Aorta (tissue), 5 donors: Measurements from ENCODE around the gene RPS15A. TPM values are rescaled to one million over a fixed set of nuclear protein-coding genes. Genes with fewer than 3 reads are reported as not detected.

ENCODE experiments used
- ATAC-seq: fragments of 200-7000 bp; cut with Tn5 transposase; one replicate; pipeline ENCODE4 v1.9.1; 2022; ENCODE audit warnings: moderate library complexity; ENCODE audit not compliant: low FRiP score
- DNase-seq, 2 donors: peaks; one replicate each; pipeline ENCODE4 v3.0.0-alpha.2; 2020
- H3K27ac ChIP-seq, 2 donors: one replicate each; pipeline ENCODE4 v1.5.1; 2013; ENCODE audit warnings: low read length in 2 of 2, mild to moderate bottlenecking in 2 of 2, moderate library complexity in 2 of 2, control low read depth in 1 of 2, inconsistent platforms in 1 of 2, low read depth in 1 of 2
- H3K27me3 ChIP-seq, 2 donors: one replicate each; pipeline ENCODE4 v1.6.1; 2013; ENCODE audit warnings: control low read depth in 1 of 2, low read length in 1 of 2, mild to moderate bottlenecking in 1 of 2, moderate library complexity in 1 of 2; ENCODE audit not compliant: insufficient read depth in 2 of 2, control insufficient read depth in 1 of 2
- H3K36me3 ChIP-seq, 2 donors: one replicate each; pipeline ENCODE4 v1.6.1; 2013; ENCODE audit warnings: control low read depth in 1 of 2, low read length in 1 of 2, mild to moderate bottlenecking in 1 of 2; ENCODE audit not compliant: insufficient read depth in 2 of 2, control insufficient read depth in 1 of 2
- H3K4me1 ChIP-seq, 2 donors: one replicate each; pipeline ENCODE4 v1.6.1; 2013; ENCODE audit warnings: low read length in 2 of 2, control low read depth in 1 of 2, mild to moderate bottlenecking in 1 of 2, moderate library complexity in 1 of 2; ENCODE audit not compliant: insufficient read depth in 2 of 2, control insufficient read depth in 1 of 2
- H3K4me3 ChIP-seq, 2 donors: one replicate each; pipeline ENCODE4 v1.5.1; 2013; ENCODE audit warnings: low read length in 2 of 2, control low read depth in 1 of 2, mild to moderate bottlenecking in 1 of 2
- H3K9me3 ChIP-seq: one replicate; pipeline ENCODE4 v1.6.1; 2013; ENCODE audit warnings: mild to moderate bottlenecking, low read length; ENCODE audit not compliant: control insufficient read depth
- WGBS, 2 donors: extraction: QIAGEN DNeasy Blood & Tissue Kit; methylation state at CpG; one replicate each; pipeline ENCODE4 v1.1.7; 2013; 5-methylcytosine and 5-hydroxymethylcytosine counted together
- intact Hi-C, 2 donors: fragments of 100-400 bp; cut with DNase I; formaldehyde crosslinking; loops; one replicate each; pipeline versions ENCODE4 v1.14.2 to v1.15.0; 2022
- polyA plus RNA-seq, 2 donors: library from polyadenylated mRNA; stranded (reverse); fragments of 200-250 nt; gene quantifications; one replicate each; pipeline ENCODE4 v1.2.3, GENCODE V29; 2013
- total RNA-seq, 2 donors: library from RNA; stranded (reverse); fragmentation: NEBNext Ultra II Directional; extraction: Animal tissue kit (Norgen Biotek cat#: 25700); gene quantifications; one replicate each; pipeline ENCODE4 v1.2.1, GENCODE V29; 2021
- donor health status: healthy with polysubstance abuse.
- donor health status: Bipolar disorder and iron deficiency.
- donor health status: DM: no; HTN: no; CAD: no.
- donor health status: DM: no; HTN: no; CAD: no.
- donor health status: DM: yes; HTN: yes; CAD: no.

RPS15A gene
- total and polyA plus RNA-seq, 4 donors, result 879 to 8,103 (median 1,966) TPM

DNA sequence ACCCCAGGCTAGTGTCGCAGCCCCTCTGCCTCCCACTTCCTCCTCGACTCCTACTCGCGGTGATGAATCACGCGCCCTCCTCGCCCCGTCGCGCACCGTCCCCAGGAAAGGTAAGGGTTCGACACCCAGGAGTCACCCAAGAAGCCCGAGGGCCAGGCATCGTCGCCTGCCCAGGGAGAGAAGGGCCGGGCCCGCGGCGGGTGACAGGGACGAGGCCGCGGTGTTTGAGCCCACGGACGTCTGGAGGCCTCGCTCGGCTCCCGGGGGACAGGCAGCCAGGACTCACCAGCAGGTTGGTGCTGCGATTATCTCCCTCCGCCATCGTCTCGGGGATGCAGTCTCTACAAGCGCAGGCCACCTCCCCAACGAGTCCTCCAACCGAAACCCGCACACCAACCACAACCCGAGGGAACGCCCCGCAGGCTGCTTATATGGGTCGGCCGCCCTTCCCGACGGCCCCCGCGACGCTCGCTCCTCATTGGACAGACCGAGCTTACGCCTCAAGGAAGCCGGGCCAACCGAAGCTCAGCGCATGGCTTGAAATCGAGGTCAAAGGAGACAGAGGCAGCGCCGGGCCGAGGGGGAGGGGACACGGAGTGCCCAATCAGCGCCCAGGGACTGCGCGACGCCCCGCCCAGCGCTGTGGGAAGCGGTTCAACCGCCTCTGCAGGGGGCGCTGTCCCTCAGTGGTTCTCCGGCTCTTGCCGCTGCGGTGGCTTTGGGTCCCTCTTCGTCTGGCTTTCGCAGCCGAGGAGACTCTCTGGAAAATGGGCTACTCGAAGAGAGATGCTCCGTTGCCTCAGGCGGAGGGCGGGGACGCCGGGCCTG, 11.2 kb upstream of the RPS15A start, which contains the start of gene ARL6IP1:
TSS of gene ARL6IP1 (minus strand) at position 405 of the 828 bp plus-strand sequence. CDS start at position 322, 83 bp downstream.
- no peaks in the 10 kb centered on the region for H3K27me3 ChIP-seq
- 0% methylated on average over 72 to 77 of the region's 77 CpGs for WGBS, 2 donors
- H3K4me3 ChIP-seq, result peak within 1 kb of the TSS; percentile 70 to 85
- ATAC-seq (peak; percentile 100), DNase-seq (peak; percentile 99 to 100)
- no peaks in the 10 kb centered on the region for H3K36me3 ChIP-seq
- intact Hi-C loops, result loop anchor here in 1 of 2 donors (5.0 to 10.0 kb wide), 2 partner anchors 53 to 266 kb away; partner anchors contain the start of gene COQ7
- peaks cover 0 to 7% of the 10 kb centered on the region in 2 donors for H3K4me1 ChIP-seq
- H3K9me3 ChIP-seq, result no peaks in the 10 kb centered on the region
- H3K27ac ChIP-seq, result peak within 1 kb of the TSS; percentile 39 to 76

DNA sequence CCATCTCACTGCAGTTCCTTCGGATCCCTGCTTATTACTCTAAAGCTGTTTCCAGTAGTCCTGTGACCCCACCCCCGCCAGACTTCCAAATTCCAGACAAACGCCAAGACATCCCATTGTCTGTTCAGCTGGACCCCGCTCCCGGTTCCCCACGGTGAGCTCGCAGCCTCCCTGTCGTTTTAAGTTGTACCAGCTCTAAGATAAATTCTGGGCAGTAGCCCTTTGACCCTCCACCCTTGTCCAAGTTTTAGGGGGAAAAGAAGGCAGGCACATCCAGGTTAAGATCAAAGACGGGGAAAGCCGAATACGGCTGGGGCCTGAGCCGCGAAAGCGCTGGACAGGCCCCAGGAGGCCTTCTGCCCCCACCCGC, 10.6 kb upstream of the RPS15A start:
- Histone ChIP-seq H3K4me3 (peak overlapping the region; percentile 70 to 85), H3K9me3 (no peaks in the 10 kb centered on the region), H3K27me3 (no peaks in the 10 kb centered on the region), H3K36me3 (peaks cover 0 to 2% of the 10 kb centered on the region in 2 donors), H3K4me1 (peaks cover 0 to 7% of the 10 kb centered on the region in 2 donors), H3K27ac (peak overlapping the region; percentile 17 to 59)
- DNase-seq (no peak), ATAC-seq (no peak)
- 0% methylated on average over 15 of the region's 15 CpGs for WGBS, 2 donors
- intact Hi-C loops, result loop anchor here in 1 of 2 donors (5.0 to 10.0 kb wide), 2 partner anchors 54 to 267 kb away; partner anchors contain the start of gene COQ7

DNA sequence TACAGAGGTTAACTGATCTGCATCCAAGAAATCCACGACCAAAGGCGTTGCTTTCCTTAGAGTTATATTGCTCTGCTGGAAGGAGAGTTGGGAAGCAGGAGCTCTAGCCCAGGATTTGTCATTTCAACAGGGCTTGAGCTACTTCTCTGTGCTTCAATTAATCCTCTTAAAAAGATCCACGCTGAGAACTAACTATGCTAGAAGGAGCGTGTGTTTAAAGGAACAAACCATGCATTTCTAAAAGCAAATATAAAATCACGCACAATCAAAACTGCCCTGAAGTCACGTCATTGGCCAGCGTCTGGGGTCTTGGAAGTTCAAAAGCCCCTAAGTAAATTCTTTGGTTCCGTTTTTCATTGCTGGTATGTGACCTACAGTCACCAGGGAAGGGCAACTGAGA, 10.2 kb upstream of the RPS15A start:
- Histone ChIP-seq H3K36me3 (peaks cover 0 to 2% of the 10 kb centered on the region in 2 donors), H3K4me1 (peaks cover 0 to 7% of the 10 kb centered on the region in 2 donors), H3K27me3 (no peaks in the 10 kb centered on the region), H3K27ac (no peak overlapping the region), H3K9me3 (no peaks in the 10 kb centered on the region), H3K4me3 (peak overlapping the region; percentile 70 to 85)
- DNase-seq (no peak), ATAC-seq (no peak)
- whole genome bisulfite sequencing, 2 donors, result 1% methylated on average over 8 of the region's 8 CpGs
- intact Hi-C loops, result loop anchor here in 1 of 2 donors (5.0 to 10.0 kb wide), 2 partner anchors 55 to 267 kb away; partner anchors contain the start of gene COQ7

DNA sequence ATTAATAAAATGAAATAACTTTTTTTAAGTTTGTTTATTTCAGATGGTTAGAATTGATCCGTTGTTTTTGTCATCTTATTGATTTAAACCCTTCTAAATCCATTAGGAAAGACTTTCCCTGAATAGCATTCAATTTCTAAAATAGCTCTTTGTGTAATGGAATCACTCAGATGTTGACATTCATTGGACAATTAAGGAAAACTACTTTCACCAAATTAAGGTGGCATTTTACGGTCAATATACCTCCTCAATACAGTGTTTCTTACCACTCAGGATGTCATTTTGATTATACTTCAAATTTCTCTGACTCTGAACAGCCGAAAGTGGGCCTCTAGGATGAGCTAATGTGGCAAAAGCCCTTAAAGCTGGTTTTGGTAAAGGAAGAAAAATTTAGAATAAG, 9.4 kb upstream of the RPS15A start:
- H3K36me3 ChIP-seq, result peaks cover 0 to 3% of the 10 kb centered on the region in 2 donors
- H3K27me3 ChIP-seq, result no peaks in the 10 kb centered on the region
- intact Hi-C loops, result no loop called here
- WGBS, 2 donors, result 68 to 73% methylated on average over 3 of the region's 3 CpGs
- H3K4me3 ChIP-seq, result no peak overlapping the region
- no peak for DNase-seq
- H3K4me1 ChIP-seq, result peaks cover 0 to 7% of the 10 kb centered on the region in 2 donors
- H3K27ac ChIP-seq, result no peak overlapping the region
- ATAC-seq, result no peak
- H3K9me3 ChIP-seq, result no peaks in the 10 kb centered on the region

DNA sequence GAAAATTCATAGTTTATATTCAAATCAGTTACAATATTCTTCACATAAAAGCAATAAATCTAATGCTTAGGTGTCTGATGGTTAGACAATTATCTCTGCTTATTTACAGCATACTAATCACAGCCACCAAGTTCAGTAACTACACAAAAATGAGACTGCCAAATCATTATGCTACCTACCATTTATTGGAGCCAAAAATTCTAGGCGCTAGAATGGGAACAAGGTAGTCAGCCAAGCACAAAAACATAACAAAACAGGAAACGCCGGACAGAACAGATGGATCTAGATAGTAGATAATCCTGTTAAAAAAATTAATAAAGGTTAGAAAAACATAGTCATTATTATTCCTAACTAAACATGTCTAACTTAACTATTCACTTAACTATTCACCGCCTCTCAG, 7.6 kb upstream of the RPS15A start:
- 31 to 33% methylated on average over 4 of the region's 4 CpGs for WGBS, 2 donors
- no peaks in the 10 kb centered on the region for H3K27me3 ChIP-seq
- H3K9me3 ChIP-seq, result no peaks in the 10 kb centered on the region
- no peak for ATAC-seq
- peaks cover 0 to 7% of the 10 kb centered on the region in 2 donors for H3K4me1 ChIP-seq
- peaks cover 0 to 4% of the 10 kb centered on the region in 2 donors for H3K36me3 ChIP-seq
- intact Hi-C loops, result no loop called here
- H3K4me3 ChIP-seq, result no peak overlapping the region
- no peak for DNase-seq
- H3K27ac ChIP-seq, result no peak overlapping the region

DNA sequence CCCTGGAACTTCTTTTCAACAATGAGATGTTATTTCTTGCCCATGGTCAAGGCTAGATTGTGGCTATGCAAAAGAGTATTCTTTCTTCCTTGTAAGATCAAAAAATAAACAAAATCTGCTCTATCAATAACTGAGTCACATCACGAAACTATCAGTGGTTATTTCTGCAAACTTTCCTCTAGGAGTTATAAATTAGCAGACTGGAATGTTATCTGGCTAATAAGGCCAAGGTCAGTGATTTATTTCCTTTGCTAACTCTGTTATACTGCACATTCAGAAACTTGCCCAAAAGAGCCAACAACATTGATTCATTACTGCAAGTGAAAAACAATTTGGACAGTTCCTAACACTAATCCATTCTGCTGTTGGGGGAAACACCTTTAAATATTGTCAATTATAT, 6.2 kb upstream of the RPS15A start:
- DNase-seq (no peak), ATAC-seq (no peak)
- Histone ChIP-seq H3K27me3 (no peaks in the 10 kb centered on the region), H3K4me1 (peaks cover 0 to 7% of the 10 kb centered on the region in 2 donors), H3K36me3 (peaks cover 0 to 4% of the 10 kb centered on the region in 2 donors), H3K9me3 (no peaks in the 10 kb centered on the region), H3K4me3 (no peak overlapping the region), H3K27ac (no peak overlapping the region)
- WGBS, 2 donors, result 63 to 71% methylated on average over 1 of the region's 1 CpG
- intact Hi-C loops, result no loop called here

DNA sequence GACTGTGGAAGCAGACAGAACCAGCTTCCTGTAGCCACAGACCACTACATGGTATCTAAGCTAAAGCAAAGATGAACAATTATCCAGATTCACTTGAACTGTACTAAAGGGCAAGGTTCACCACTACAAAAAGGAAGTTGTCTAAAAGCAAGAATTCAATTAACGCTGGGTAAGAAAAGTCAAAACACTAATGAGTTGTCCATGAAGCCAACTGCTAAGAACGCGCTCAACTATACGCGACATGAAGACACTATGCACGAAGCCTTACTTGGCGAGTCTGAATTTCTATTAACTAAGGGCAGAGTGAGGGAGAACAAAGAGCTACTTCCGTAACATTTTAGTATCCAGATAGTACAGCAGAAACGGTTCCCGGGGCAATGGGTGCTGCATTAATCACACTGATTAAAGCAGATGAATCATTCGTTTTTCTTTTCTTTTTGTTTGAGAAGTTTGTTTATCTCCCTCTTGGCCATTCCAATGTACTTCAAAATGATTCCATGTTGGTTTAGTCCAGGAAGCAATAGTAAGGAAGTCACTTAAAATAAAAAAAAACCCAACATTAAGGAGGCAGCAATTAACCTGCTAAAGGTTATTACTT, 2.8 kb upstream of the RPS15A start:
- H3K4me1 ChIP-seq, result peaks cover 0 to 3% of the 10 kb centered on the region in 2 donors
- WGBS, 2 donors, result 88% methylated on average over 11 of the region's 11 CpGs
- no peaks in the 10 kb centered on the region for H3K9me3 ChIP-seq
- H3K27ac ChIP-seq, result no peak overlapping the region
- H3K36me3 ChIP-seq, result peaks cover 0 to 4% of the 10 kb centered on the region in 2 donors
- H3K4me3 ChIP-seq, result no peak overlapping the region
- H3K27me3 ChIP-seq, result no peaks in the 10 kb centered on the region
- DNase-seq, result no peak
- intact Hi-C loops, result no loop called here
- ATAC-seq, result no peak

DNA sequence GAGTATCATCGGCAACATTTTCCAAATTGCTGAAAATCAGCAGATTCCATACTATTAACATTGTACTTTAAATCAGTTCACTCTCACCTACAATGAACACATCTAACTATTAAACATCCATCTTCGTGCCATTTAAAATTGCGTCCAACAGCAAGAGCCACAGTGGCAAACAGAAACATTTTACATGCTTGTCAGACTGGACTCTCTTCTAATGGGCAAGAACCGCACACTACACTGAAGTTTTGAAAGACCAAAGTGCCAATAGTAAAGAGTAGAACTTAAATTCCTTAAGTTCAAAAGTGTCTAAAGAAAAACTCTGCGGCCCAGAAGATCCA, 652 bp downstream of the RPS15A start:
- peak overlapping the region; percentile 46 to 58 for H3K4me3 ChIP-seq
- no peaks in the 10 kb centered on the region for H3K9me3 ChIP-seq
- peaks cover 2 to 5% of the 10 kb centered on the region in 2 donors for H3K36me3 ChIP-seq
- H3K27me3 ChIP-seq, result no peaks in the 10 kb centered on the region
- DNase-seq, result no peak
- intact Hi-C loops, result loop anchor here in 1 of 2 donors (10.0 kb wide), 1 partner anchor 1495 kb away; no protein-coding TSS in a partner anchor
- 0 to 1% methylated on average over 5 of the region's 5 CpGs for WGBS, 2 donors
- H3K4me1 ChIP-seq, result peaks cover 0 to 12% of the 10 kb centered on the region in 2 donors
- ATAC-seq, result no peak
- H3K27ac ChIP-seq, result peak overlapping the region; percentile 55 to 71
